MG63 (cell line): ENCODE results near the gene BCKDHB. TPM values are rescaled to one million over a fixed set of nuclear protein-coding genes. Genes with fewer than 3 reads are reported as not detected.
"Not testable (repeated sequence)": the region's sequence is repeated elsewhere in the genome, so short reads cannot be mapped to it uniquely, and the experiment has no call there.

ENCODE experiments used
- DNase-seq: peaks from one replicate; pipeline ENCODE4 v3.0.0-alpha.2; 2020
- H3K27me3 ChIP-seq: fragments of 250-450 bp; sonication (Bioruptor Pico); 2 replicates; pipeline ENCODE4 v1.5.1; 2020; ENCODE audit warnings: mild to moderate bottlenecking, moderate library complexity
- H3K36me3 ChIP-seq: fragments of 250-450 bp; sonication (Bioruptor Pico); 2 replicates; pipeline ENCODE4 v1.5.1; 2020; ENCODE audit warnings: mild to moderate bottlenecking, moderate library complexity
- H3K4me3 ChIP-seq: fragments of 250-450 bp; sonication (Bioruptor Pico); 2 replicates; pipeline ENCODE4 v1.5.1; 2020; ENCODE audit warnings: mild to moderate bottlenecking, moderate library complexity
- H3K9me3 ChIP-seq: fragments of 250-450 bp; sonication (Bioruptor Pico); 2 replicates; pipeline ENCODE4 v1.5.1; 2020; ENCODE audit warnings: mild to moderate bottlenecking, moderate library complexity
- total RNA-seq: library from RNA; depleted of rRNA; stranded (reverse); fragments of >200 nt; shearing (Covaris generic); gene quantifications from 2 replicates; pipeline ENCODE4 v1.2.3, GENCODE V29; 2014; ENCODE audit warnings: low replicate concordance

Gene BCKDHB
- total RNA-seq, 1 experiment from 2014 or later = 14.9 TPM

DNA sequence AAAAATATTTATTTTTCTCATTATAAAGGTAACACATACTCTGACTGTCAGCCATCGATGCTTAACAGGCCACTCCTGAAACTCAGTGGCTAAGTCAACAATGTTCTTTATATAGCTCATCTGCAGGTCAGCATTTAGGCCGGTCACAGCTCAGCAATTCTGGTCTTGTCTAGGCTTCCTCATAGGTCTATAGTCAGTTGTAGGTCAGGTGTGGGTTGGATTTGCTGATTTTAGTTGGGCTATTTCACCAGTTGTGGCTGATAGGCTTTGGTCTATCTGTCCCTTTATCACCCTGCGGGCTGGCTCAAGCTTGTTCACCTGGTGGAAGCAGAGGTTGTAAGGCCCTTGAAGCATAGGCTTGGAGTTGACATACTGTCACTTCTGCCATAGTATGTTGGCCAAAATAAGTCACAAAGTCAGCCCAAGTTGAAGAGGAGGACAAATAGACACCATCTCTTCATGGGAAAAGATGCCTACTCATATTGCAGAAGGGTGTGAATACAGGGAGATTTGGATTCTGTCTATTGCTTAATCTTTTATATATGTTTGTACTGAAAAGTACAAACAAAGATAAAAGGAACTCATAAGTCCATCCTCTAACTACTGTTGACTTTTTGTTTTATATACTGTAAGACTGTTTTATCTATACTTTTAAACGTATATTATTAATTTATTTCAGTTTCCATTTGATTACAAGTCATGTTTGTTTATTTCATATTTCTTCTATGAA lies 75.0 kb downstream of the BCKDHB start:
- no peak overlapping the region for H3K4me3 ChIP-seq
- 0 out of 2 replicates have a peak, but pooled peaks cover 2% of the 10 kb centered on the region for H3K9me3 ChIP-seq
- no peaks in the 10 kb centered on the region for H3K27me3 ChIP-seq
- no peaks in the 10 kb centered on the region for H3K36me3 ChIP-seq
- no peak for DNase-seq

GRCh38 chr6:80182308-80182707 lies 75.8 kb downstream of the BCKDHB start:
- Histone ChIP-seq H3K9me3 (peaks cover 4% of the 10 kb centered on the region; the same call in 1 of the 2 replicates), H3K36me3 (no peaks in the 10 kb centered on the region), H3K27me3 (no peaks in the 10 kb centered on the region), H3K4me3 (no peak overlapping the region)
- no peak for DNase-seq

- Histone ChIP-seq H3K27me3 (no peaks in the 10 kb centered on the region), H3K36me3 (no peaks in the 10 kb centered on the region)
Observed at GRCh38 chr6:80183019-80183795, 76.7 kb downstream of the BCKDHB start.

DNA sequence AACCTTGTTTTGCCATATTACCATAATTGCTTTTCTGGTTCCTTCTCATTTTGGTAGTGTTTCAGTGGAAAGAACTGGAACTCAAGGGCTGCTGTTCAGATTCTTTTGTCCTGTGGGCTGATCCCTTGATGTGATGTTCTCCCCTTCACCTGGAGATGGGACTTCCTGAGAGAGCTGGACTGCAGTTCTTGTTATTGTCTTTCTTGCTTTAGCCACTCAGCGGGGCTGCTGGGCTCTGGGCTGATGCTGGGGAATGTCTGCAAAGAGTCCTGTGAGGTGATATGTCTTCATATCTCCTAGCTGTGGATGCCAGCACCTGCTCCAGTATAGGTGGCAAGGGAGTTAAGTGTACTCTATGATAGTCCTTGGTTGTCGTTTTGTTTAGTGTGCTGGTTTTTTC lies 79.0 kb downstream of the BCKDHB start:
- no peak for DNase-seq
- no peaks in the 10 kb centered on the region for H3K27me3 ChIP-seq
- H3K4me3 ChIP-seq = no peak overlapping the region
- H3K36me3 ChIP-seq = no peaks in the 10 kb centered on the region
- peaks cover 7% of the 10 kb centered on the region; the same call in 1 of the 2 replicates for H3K9me3 ChIP-seq

More at GRCh38 chr6:80183019-80183795, 76.7 kb downstream of the BCKDHB start:
- DNase-seq = no peak
- Histone ChIP-seq H3K4me3 (no peak overlapping the region), H3K9me3 (peaks cover 7% of the 10 kb centered on the region; the same call in 1 of the 2 replicates)

DNA sequence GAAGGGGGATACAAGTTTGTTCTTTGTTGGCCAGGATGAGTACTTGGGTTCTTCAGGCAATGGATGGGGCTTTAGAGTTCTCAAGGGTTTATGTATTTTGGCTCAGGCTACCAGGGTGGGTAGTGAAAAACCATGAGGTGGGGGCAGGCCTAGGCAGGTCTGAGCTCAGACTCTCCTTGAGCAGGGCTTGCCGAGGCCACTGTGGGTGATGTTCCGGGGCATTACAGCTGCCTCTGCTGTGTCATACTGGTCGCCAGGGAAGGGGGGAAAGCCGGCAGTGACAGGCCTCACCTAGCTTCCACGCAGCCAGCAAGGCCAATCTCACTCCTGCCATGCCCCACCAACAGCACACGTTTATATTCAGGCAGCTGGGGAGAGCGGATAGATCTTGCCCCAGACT lies 79.6 kb downstream of the BCKDHB start:
- Histone ChIP-seq H3K36me3 (no peaks in the 10 kb centered on the region), H3K4me3 (no peak overlapping the region), H3K27me3 (no peaks in the 10 kb centered on the region), H3K9me3 (peaks cover 7% of the 10 kb centered on the region; the same call in 1 of the 2 replicates)
- DNase-seq = no peak

- no peak for DNase-seq
- H3K36me3 ChIP-seq = no peaks in the 10 kb centered on the region
- no peaks in the 10 kb centered on the region for H3K9me3 ChIP-seq
- H3K4me3 ChIP-seq = no peak overlapping the region
- no peaks in the 10 kb centered on the region for H3K27me3 ChIP-seq
Observed at GRCh38 chr6:80196906-80197305, 90.4 kb downstream of the BCKDHB start.

GRCh38 chr6:80197474-80197873 lies 91.0 kb downstream of the BCKDHB start:
- Histone ChIP-seq H3K36me3 (no peaks in the 10 kb centered on the region), H3K4me3 (no peak overlapping the region), H3K27me3 (no peaks in the 10 kb centered on the region), H3K9me3 (no peaks in the 10 kb centered on the region)
- peak; percentile 42 for DNase-seq

- H3K4me3 ChIP-seq = no peak overlapping the region
- no peaks in the 10 kb centered on the region for H3K9me3 ChIP-seq
- DNase-seq = no peak
- H3K27me3 ChIP-seq = no peaks in the 10 kb centered on the region
- H3K36me3 ChIP-seq = no peaks in the 10 kb centered on the region
Observed at GRCh38 chr6:80197986-80198385, 91.5 kb downstream of the BCKDHB start.

DNA sequence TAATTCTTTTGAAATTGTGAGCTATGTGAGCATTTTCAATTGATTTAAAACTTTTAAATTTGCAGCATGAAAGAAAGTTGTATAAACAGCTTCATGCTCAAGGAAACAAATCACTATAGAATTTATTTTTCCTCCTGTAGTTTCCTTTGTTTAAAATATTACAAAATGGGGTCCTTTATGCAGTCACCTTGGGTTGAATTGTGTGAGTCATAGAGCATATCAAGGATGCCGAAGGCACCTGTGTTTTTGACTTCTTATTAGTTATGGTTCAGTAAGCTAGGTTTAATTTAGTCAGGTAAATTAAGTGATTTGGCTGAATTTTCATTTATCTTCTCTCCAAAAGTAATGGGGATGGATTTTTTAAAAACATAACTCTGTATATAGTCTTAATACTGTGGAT lies 96.8 kb downstream of the BCKDHB start:
- Histone ChIP-seq H3K36me3 (no peaks in the 10 kb centered on the region), H3K9me3 (no peaks in the 10 kb centered on the region), H3K27me3 (no peaks in the 10 kb centered on the region), H3K4me3 (no peak overlapping the region)
- no peak for DNase-seq

DNA sequence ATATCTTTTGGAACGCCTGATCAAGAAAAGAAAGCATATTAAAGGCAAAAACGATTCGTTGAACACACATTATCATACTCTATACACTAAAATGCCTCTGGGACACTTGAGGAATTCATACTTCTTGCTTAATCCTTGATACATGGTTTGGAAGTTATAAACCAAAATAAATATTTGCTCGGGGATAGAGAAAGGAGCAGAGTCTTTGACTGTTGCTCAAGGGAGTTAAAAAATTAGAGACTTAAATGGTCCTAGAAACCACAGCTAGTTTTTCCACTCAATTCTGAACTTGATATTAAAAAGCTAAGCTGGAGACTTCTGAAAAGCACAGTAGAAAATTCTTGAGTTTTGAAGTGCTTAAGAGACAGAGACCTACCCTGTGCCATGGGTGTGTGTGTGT lies 98.9 kb downstream of the BCKDHB start:
- DNase-seq = no peak
- no peaks in the 10 kb centered on the region for H3K27me3 ChIP-seq
- H3K4me3 ChIP-seq = no peak overlapping the region
- no peaks in the 10 kb centered on the region for H3K9me3 ChIP-seq
- no peaks in the 10 kb centered on the region for H3K36me3 ChIP-seq

DNA sequence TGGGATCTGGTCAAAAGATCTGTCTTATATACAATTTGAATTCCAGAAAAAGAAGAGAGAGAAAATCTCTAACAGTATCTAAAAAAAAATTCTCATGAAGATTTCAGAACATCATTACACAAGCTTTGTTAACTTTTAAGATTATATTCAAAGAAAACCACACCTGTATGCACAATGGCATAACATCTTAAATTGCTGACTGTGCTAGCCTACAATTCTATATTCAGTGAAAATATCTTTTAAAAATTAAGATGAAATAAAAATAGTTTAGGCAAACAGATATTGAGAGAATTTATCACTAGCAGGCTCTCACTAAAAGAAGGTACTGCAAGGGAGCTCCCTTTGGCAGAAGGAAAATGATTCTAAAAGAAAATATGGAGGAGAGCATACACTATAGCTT lies 100.3 kb downstream of the BCKDHB start:
- no peaks in the 10 kb centered on the region for H3K36me3 ChIP-seq
- no peak for DNase-seq
- H3K4me3 ChIP-seq = no peak overlapping the region
- H3K27me3 ChIP-seq = no peaks in the 10 kb centered on the region
- no peaks in the 10 kb centered on the region for H3K9me3 ChIP-seq

- Histone ChIP-seq H3K36me3 (no peaks in the 10 kb centered on the region), H3K4me3 (no peak overlapping the region), H3K9me3 (no peaks in the 10 kb centered on the region), H3K27me3 (no peaks in the 10 kb centered on the region)
- DNase-seq = no peak
Observed at GRCh38 chr6:80209430-80209829, 103.0 kb downstream of the BCKDHB start.

GRCh38 chr6:80210618-80211017 lies 104.1 kb downstream of the BCKDHB start:
- no peak overlapping the region for H3K4me3 ChIP-seq
- H3K27me3 ChIP-seq = no peaks in the 10 kb centered on the region
- no peaks in the 10 kb centered on the region for H3K36me3 ChIP-seq
- H3K9me3 ChIP-seq = no peaks in the 10 kb centered on the region
- DNase-seq = no peak

GRCh38 chr6:80211286-80211685 lies 104.8 kb downstream of the BCKDHB start:
- no peak overlapping the region for H3K4me3 ChIP-seq
- H3K36me3 ChIP-seq = no peaks in the 10 kb centered on the region
- DNase-seq = no peak
- H3K9me3 ChIP-seq = no peaks in the 10 kb centered on the region
- no peaks in the 10 kb centered on the region for H3K27me3 ChIP-seq

GRCh38 chr6:80211890-80212289 lies 105.4 kb downstream of the BCKDHB start:
- not testable (repeated sequence) for H3K36me3 ChIP-seq, H3K27me3 ChIP-seq, DNase-seq, H3K9me3 ChIP-seq, H3K4me3 ChIP-seq

DNA sequence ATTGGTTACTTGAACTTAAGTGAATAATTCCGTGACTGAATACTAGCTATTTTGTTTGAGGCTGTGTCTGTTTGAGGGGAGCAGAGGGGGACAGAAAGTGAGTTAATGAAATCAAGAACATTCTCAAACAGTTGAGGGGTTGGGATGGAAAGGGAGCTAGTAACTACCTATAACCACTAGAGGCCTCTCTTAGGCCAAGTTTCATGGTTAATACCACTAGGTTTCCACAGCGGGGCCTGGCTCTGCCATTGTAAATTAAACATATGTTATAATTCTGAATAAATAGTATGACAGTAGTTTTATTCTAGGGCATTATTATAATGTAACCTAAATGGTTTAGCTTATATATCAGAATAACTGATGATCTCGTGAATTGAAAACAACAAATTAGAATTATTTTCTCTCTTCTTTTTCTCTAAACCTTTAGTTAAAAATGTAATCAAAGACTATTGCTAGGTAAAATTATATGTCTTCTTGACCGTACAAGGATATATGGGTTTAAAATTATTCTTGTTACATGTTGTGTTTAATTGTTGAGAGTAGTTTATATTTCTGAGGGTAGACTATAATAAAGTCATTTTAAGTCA lies 108.1 kb downstream of the BCKDHB start:
- H3K36me3 ChIP-seq = no peaks in the 10 kb centered on the region
- no peak overlapping the region for H3K4me3 ChIP-seq
- DNase-seq = peak; percentile 4
- H3K9me3 ChIP-seq = no peaks in the 10 kb centered on the region
- H3K27me3 ChIP-seq = no peaks in the 10 kb centered on the region

DNA sequence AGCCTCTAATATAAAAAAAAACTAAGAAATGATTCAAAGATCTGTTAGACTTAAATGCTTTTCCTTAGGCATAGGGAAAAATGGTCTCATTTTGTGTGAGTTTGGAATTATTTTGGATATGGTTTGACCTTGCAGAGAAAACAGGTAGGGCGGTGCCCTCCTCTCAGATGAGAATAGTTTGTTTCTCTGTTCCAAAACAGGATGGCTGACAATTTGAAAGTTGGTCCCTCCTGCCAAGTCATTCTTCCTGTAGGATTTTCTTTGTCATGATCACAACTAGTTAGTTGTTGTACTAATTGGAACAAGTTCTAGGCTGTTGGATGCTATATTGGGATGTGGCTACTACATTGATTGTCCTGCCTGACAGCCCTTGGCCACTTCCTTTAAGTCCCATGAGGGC lies 108.6 kb downstream of the BCKDHB start:
- Histone ChIP-seq H3K36me3 (no peaks in the 10 kb centered on the region), H3K9me3 (no peaks in the 10 kb centered on the region), H3K27me3 (no peaks in the 10 kb centered on the region), H3K4me3 (no peak overlapping the region)
- DNase-seq = no peak
